Transverse colon (tissue), 4 donors: ENCODE measurements around the gene NIT2. TPM values are rescaled to one million over a fixed set of nuclear protein-coding genes. Genes with fewer than 3 reads are reported as not detected.

ENCODE experiments used
- DNase-seq: peaks from one replicate; pipeline ENCODE4 v3.0.0-alpha.2; 2019
- H3K27ac ChIP-seq, 4 donors: fragments of 200-600 bp; sonication (generic); 2 replicates each; pipeline ENCODE4 v1.5.1; 2016 to 2018; ENCODE audit warnings: inconsistent platforms in 4 of 4
- H3K27me3 ChIP-seq: fragments of 200-600 bp; sonication (generic); 2 replicates; pipeline ENCODE4 v1.5.1; 2017; ENCODE audit warnings: inconsistent platforms
- H3K36me3 ChIP-seq, 4 donors: fragments of 200-600 bp; sonication (generic); 2 replicates each; pipeline ENCODE4 v1.5.1; 2017 to 2019; ENCODE audit warnings: inconsistent platforms in 4 of 4
- H3K4me1 ChIP-seq, 4 donors: fragments of 200-600 bp; sonication (generic); 2 replicates each; pipeline ENCODE4 v1.5.1; 2017 to 2020; ENCODE audit warnings: inconsistent platforms in 4 of 4
- H3K4me3 ChIP-seq, 4 donors: fragments of 200-600 bp; sonication (generic); 1 replicate in 1 of 4; 2 replicates in 3 of 4; pipeline versions ENCODE4 v1.5.1 to v1.6.1; 2017 to 2019; ENCODE audit warnings: inconsistent platforms in 4 of 4
- H3K9me3 ChIP-seq, 2 donors: fragments of 200-600 bp; sonication (generic); 2 replicates each; pipeline ENCODE4 v1.5.1; 2017 to 2019; ENCODE audit warnings: inconsistent platforms in 2 of 2
- CTCF ChIP-seq, 5 experiments: fragments of 200-600 bp in 3 of 5; fragments of 450-650 bp in 2 of 5; sonication (generic) in 3 of 5; IDR thresholded peaks; 1 replicate in 2 of 5; 2 replicates in 3 of 5; pipeline ENCODE4 v1.5.1; 2016 to 2017; ENCODE audit warnings: antibody characterized with exemption in 5 of 5, inconsistent platforms in 3 of 5, mild to moderate bottlenecking in 2 of 5, moderate library complexity in 1 of 5
- EP300 ChIP-seq: sonication (generic); formaldehyde crosslinking; IDR thresholded peaks from one replicate; pipeline ENCODE4 v1.6.1; 2017; ENCODE audit warnings: antibody characterized with exemption, low read depth
- POLR2A ChIP-seq: fragments of 450-650 bp; IDR thresholded peaks from one replicate; pipeline ENCODE4 v1.6.1; 2016; ENCODE audit warnings: antibody characterized with exemption, mild to moderate bottlenecking, moderate library complexity
- POLR2AphosphoS5 ChIP-seq, 3 donors: sonication (generic); formaldehyde crosslinking; IDR thresholded peaks; one replicate each; pipeline ENCODE4 v1.6.1; 2016; ENCODE audit warnings: antibody characterized with exemption in 3 of 3
- WGBS, 2 donors: methylation state at CpG; one replicate each; pipeline ENCODE4 v1.1.5; 2018; ENCODE audit warnings: low coverage in 1 of 2; 5-methylcytosine and 5-hydroxymethylcytosine counted together
- in situ Hi-C, 4 donors: fragments of 200-750 bp; cut with MboI; loops; one replicate each; pipeline versions ENCODE4 v1.15.0 to v1.15.1; 2017; ENCODE audit warnings: low sequenced_read_pairs in 3 of 4, low pct_ligation_motif_present in 1 of 4, low pct_unique_long_range_greater_than_20kb in 1 of 4
- intact Hi-C: fragments of 100-400 bp; cut with DNase I; formaldehyde crosslinking; loops from one replicate; pipeline ENCODE4 v1.15.1; 2023; ENCODE audit warnings: low total_unique reads
- total RNA-seq, 4 donors: library from RNA; depleted of rRNA; stranded (reverse); fragments of >200 nt; gene quantifications; one replicate each; pipeline ENCODE4 v1.1.0, GENCODE V29; 2016

NIT2 gene
- total RNA-seq, 4 donors from 2014 or later = 13.8 to 25.1 (median 18.8) TPM

- Histone ChIP-seq H3K27ac (no peak overlapping the region), H3K4me1 (peaks cover 10 to 41% (median 32%) of the 10 kb centered on the region in 4 donors), H3K9me3 (peaks cover 0 to 9% of the 10 kb centered on the region in 2 donors), H3K27me3 (no peaks in the 10 kb centered on the region), H3K36me3 (peaks cover 0 to 11% (median 0%) of the 10 kb centered on the region in 4 donors), H3K4me3 (no peak overlapping the region)
- intact Hi-C loops = no loop called here
- TF ChIP-seq POLR2AphosphoS5 (IDR thresholded peaks at IDR 0.05) (no peak), EP300 (no peak), POLR2A (no peak), CTCF (IDR thresholded peaks at IDR 0.05) (no peak)
- WGBS, 2 donors = 89 to 93% methylated on average over 2 to 5 of the region's 5 CpGs
- in situ Hi-C loops = no loop called here
- no peak for DNase-seq
Observed at GRCh38 chr3:100403362-100404249, 69.0 kb downstream of the NIT2 start.

GRCh38 chr3:100404250-100404548 lies 69.6 kb downstream of the NIT2 start:
- Histone ChIP-seq H3K9me3 (peaks cover 0 to 9% of the 10 kb centered on the region in 2 donors), H3K36me3 (peaks cover 0 to 11% (median 0%) of the 10 kb centered on the region in 4 donors), H3K27me3 (no peaks in the 10 kb centered on the region), H3K4me1 (peaks cover 7 to 35% (median 26%) of the 10 kb centered on the region in 4 donors), H3K4me3 (no peak overlapping the region), H3K27ac (no peak overlapping the region)
- in situ Hi-C loops (no loop called here), intact Hi-C loops (no loop called here)
- no peak for DNase-seq
- WGBS, 2 donors = 83 to 96% methylated on average over 1 of the region's 1 CpG
- TF ChIP-seq CTCF (IDR thresholded peaks at IDR 0.05) = no peak
- TF ChIP-seq POLR2AphosphoS5 (IDR thresholded peaks at IDR 0.05) = no peak
- TF ChIP-seq POLR2A = no peak
- TF ChIP-seq EP300 = no peak

GRCh38 chr3:100407164-100407563 lies 72.6 kb downstream of the NIT2 start:
- in situ Hi-C loops (no loop called here), intact Hi-C loops (no loop called here)
- peaks cover 0 to 9% of the 10 kb centered on the region in 2 donors for H3K9me3 ChIP-seq
- H3K27ac ChIP-seq = no peak overlapping the region
- no peak for DNase-seq
- H3K4me1 ChIP-seq = peaks cover 0 to 21% (median 14%) of the 10 kb centered on the region in 4 donors
- WGBS, 2 donors = 63 to 76% methylated on average over 2 of the region's 2 CpGs
- H3K36me3 ChIP-seq = peaks cover 0 to 11% (median 0%) of the 10 kb centered on the region in 4 donors
- no peaks in the 10 kb centered on the region for H3K27me3 ChIP-seq
- TF ChIP-seq EP300 (no peak), POLR2A (no peak), POLR2AphosphoS5 (IDR thresholded peaks at IDR 0.05) (no peak), CTCF (IDR thresholded peaks at IDR 0.05) (no peak)
- no peak overlapping the region for H3K4me3 ChIP-seq

- H3K27ac ChIP-seq = no peak overlapping the region
- H3K9me3 ChIP-seq = peaks cover 0 to 9% of the 10 kb centered on the region in 2 donors
- in situ Hi-C loops = no loop called here
- H3K27me3 ChIP-seq = no peaks in the 10 kb centered on the region
- WGBS, 2 donors = 86 to 96% methylated on average over 1 to 4 of the region's 4 CpGs
- DNase-seq = no peak
- H3K4me1 ChIP-seq = peaks cover 0 to 12% (median 5%) of the 10 kb centered on the region in 4 donors
- H3K36me3 ChIP-seq = peaks cover 0 to 11% (median 0%) of the 10 kb centered on the region in 4 donors
- no peak overlapping the region for H3K4me3 ChIP-seq
- intact Hi-C loops = no loop called here
- TF ChIP-seq POLR2A (no peak), EP300 (no peak), POLR2AphosphoS5 (IDR thresholded peaks at IDR 0.05) (no peak), CTCF (IDR thresholded peaks at IDR 0.05) (no peak)
Observed at GRCh38 chr3:100407977-100408532, 73.5 kb downstream of the NIT2 start.
